CD14-positive monocyte (primary cell): ENCODE data around the gene FALEC. TPM values are rescaled to one million over a fixed set of nuclear protein-coding genes. Genes with fewer than 3 reads are reported as not detected.

Source experiments
- DNase-seq, 3 donors: peaks; one replicate each; pipeline ENCODE4 v3.0.0-alpha.2; 2011 to 2022
- H2AFZ ChIP-seq: 2 replicates; pipeline ENCODE4 v1.6.0; 2012; ENCODE audit warnings: mild to moderate bottlenecking, low read depth, low read length, inconsistent platforms; ENCODE audit not compliant: insufficient read depth, poor library complexity, severe bottlenecking
- H3K27ac ChIP-seq, 2 donors: 1 replicate in 1 of 2; 2 replicates in 1 of 2; pipeline ENCODE4 v1.5.1; 2012 to 2013; ENCODE audit warnings: low read length in 2 of 2, control low read depth in 1 of 2, inconsistent platforms in 1 of 2, low read depth in 1 of 2, mild to moderate bottlenecking in 1 of 2
- H3K27me3 ChIP-seq, 2 donors: one replicate each; pipeline versions ENCODE4 v1.6.0 to v1.6.1; 2011 to 2013; ENCODE audit warnings: low read length in 2 of 2; ENCODE audit not compliant: control insufficient read depth in 2 of 2, insufficient read depth in 2 of 2
- H3K36me3 ChIP-seq, 2 donors: replicated peaks in 1 of 2; 1 replicate in 1 of 2; 2 replicates in 1 of 2; pipeline versions ENCODE4 v1.5.1 to v1.6.1; 2012 to 2013; ENCODE audit warnings: low read length in 2 of 2, control low read depth in 1 of 2, inconsistent platforms in 1 of 2, mild to moderate bottlenecking in 1 of 2; ENCODE audit not compliant: insufficient read depth in 2 of 2, control insufficient read depth in 1 of 2
- H3K4me1 ChIP-seq, 2 donors: 1 replicate in 1 of 2; 2 replicates in 1 of 2; pipeline versions ENCODE4 v1.5.1 to v1.6.1; 2012 to 2013; ENCODE audit warnings: low read length in 2 of 2, control low read depth in 1 of 2, inconsistent platforms in 1 of 2, mild to moderate bottlenecking in 1 of 2, moderate library complexity in 1 of 2; ENCODE audit not compliant: insufficient read depth in 2 of 2, control insufficient read depth in 1 of 2
- H3K4me2 ChIP-seq: replicated peaks from 2 replicates; pipeline ENCODE3; 2012; ENCODE audit warnings: low read length, moderate library complexity, mild to moderate bottlenecking; ENCODE audit not compliant: poor library complexity, severe bottlenecking; ENCODE audit errors: extremely low read depth
- H3K4me3 ChIP-seq, 3 experiments: fragments of 200-600 bp in 1 of 3; sonication (generic) in 1 of 3; replicated peaks in 1 of 3; 1 replicate in 2 of 3; 2 replicates in 1 of 3; pipeline ENCODE4 v1.5.1; 2011 to 2013; ENCODE audit warnings: low read length in 3 of 3, mild to moderate bottlenecking in 3 of 3, control low read depth in 2 of 3, low read depth in 2 of 3, inconsistent platforms in 1 of 3, moderate library complexity in 1 of 3
- H3K79me2 ChIP-seq: 2 replicates; pipeline ENCODE4 v1.6.0; 2012; ENCODE audit warnings: mild to moderate bottlenecking, control low read depth, inconsistent platforms, low read length, moderate library complexity; ENCODE audit not compliant: insufficient read depth
- H3K9ac ChIP-seq: 2 replicates; pipeline ENCODE4 v1.6.0; 2017; ENCODE audit warnings: low read length, mild to moderate bottlenecking; ENCODE audit not compliant: insufficient read depth, poor library complexity, severe bottlenecking
- H3K9me3 ChIP-seq, 2 donors: replicated peaks in 1 of 2; 1 replicate in 1 of 2; 2 replicates in 1 of 2; pipeline versions ENCODE4 v1.5.1 to v1.6.1; 2012 to 2013; ENCODE audit warnings: low read length in 2 of 2, control low read depth in 1 of 2; ENCODE audit not compliant: control insufficient read depth in 1 of 2, insufficient read depth in 1 of 2
- H4K20me1 ChIP-seq: 2 replicates; pipeline ENCODE4 v1.6.0; 2012; ENCODE audit warnings: mild to moderate bottlenecking, low read length, control low read depth, moderate library complexity; ENCODE audit not compliant: insufficient read depth
- H3K27ac Mint-ChIP-seq, 7 donors: one replicate each; pipeline ENCODE4 v1.8.0; 2020; ENCODE audit warnings: mild to moderate bottlenecking in 7 of 7, mixed read lengths in 7 of 7, moderate library complexity in 6 of 7, inconsistent platforms in 2 of 7
- H3K27me3 Mint-ChIP-seq, 3 donors: one replicate each; pipeline ENCODE4 v1.8.0; 2021 to 2022; ENCODE audit warnings: low read depth in 3 of 3, mild to moderate bottlenecking in 3 of 3, mixed read lengths in 3 of 3, moderate library complexity in 3 of 3, inconsistent platforms in 1 of 3
- H3K36me3 Mint-ChIP-seq, 2 donors: one replicate each; pipeline ENCODE4 v1.8.0; 2020; ENCODE audit warnings: mixed read lengths in 2 of 2, inconsistent platforms in 1 of 2, mild to moderate bottlenecking in 1 of 2
- H3K4me1 Mint-ChIP-seq: one replicate; pipeline ENCODE4 v1.8.0; 2020; ENCODE audit warnings: mild to moderate bottlenecking, mixed read lengths
- H3K4me3 Mint-ChIP-seq, 2 donors: one replicate each; pipeline ENCODE4 v1.8.0; 2020; ENCODE audit warnings: mild to moderate bottlenecking in 2 of 2, mixed read lengths in 2 of 2, moderate library complexity in 1 of 2
- H3K9me3 Mint-ChIP-seq, 7 donors: one replicate each; pipeline ENCODE4 v1.8.0; 2020 to 2022; ENCODE audit warnings: mixed read lengths in 7 of 7, mild to moderate bottlenecking in 6 of 7, moderate library complexity in 6 of 7, inconsistent platforms in 2 of 7
- CTCF ChIP-seq: fragments of 200-600 bp; IDR thresholded peaks from one replicate; pipeline ENCODE4 v1.8.0; 2022; ENCODE audit warnings: antibody characterized with exemption, mild to moderate bottlenecking
- WGBS: methylation state at CpG from one replicate; pipeline ENCODE4 v1.1.5; 2013; ENCODE audit warnings: missing lambda C conversion rate; ENCODE audit not compliant: insufficient coverage; 5-methylcytosine and 5-hydroxymethylcytosine counted together
- intact Hi-C, 2 donors: fragments of 100-400 bp; cut with micrococcal nuclease; formaldehyde crosslinking; loops; one replicate each; pipeline versions ENCODE4 v1.15.0 to v1.15.1; 2023
- polyA plus RNA-seq, 3 donors: library from polyadenylated mRNA; depleted of rRNA in 1 of 3; unstranded in 2 of 3; stranded (reverse) in 1 of 3; fragments of 300-500 nt in 2 of 3; fragments of >200 nt in 1 of 3; fragmentation: Illumina TruSeq in 2 of 3; gene quantifications; 1 replicate in 2 of 3; 2 replicates in 1 of 3; pipeline ENCODE4 v1.2.3, GENCODE V29; 2012 to 2021

FALEC gene
- polyA plus RNA-seq, 3 donors, result not detected

GRCh38 chr1:150473659-150474058, 41.9 kb upstream of the FALEC start:
- H3K4me1 Mint-ChIP-seq, result no peaks in the 10 kb centered on the region
- Histone ChIP-seq H3K27ac (no peak overlapping the region), H3K27me3 (no peaks in the 10 kb centered on the region), H3K79me2 (no peaks in the 10 kb centered on the region), H4K20me1 (no peaks in the 10 kb centered on the region), H3K4me1 (no peaks in the 10 kb centered on the region), H3K9me3 (no peaks in the 10 kb centered on the region), H3K4me2 (no peak overlapping the region), H3K36me3 (peaks cover 38 to 52% of the 10 kb centered on the region in 2 donors), H3K9ac (no peak overlapping the region), H2AFZ (no peak overlapping the region), H3K4me3 (no peak overlapping the region)
- peaks cover 35 to 43% of the 10 kb centered on the region in 2 donors for H3K36me3 Mint-ChIP-seq
- no peak for DNase-seq
- no peak overlapping the region for H3K4me3 Mint-ChIP-seq
- no peak for TF ChIP-seq CTCF
- peaks cover 0 to 2% (median 1%) of the 10 kb centered on the region in 3 donors for H3K27me3 Mint-ChIP-seq
- no peak overlapping the region for H3K27ac Mint-ChIP-seq
- no peaks in the 10 kb centered on the region for H3K9me3 Mint-ChIP-seq
- 80% methylated on average over 1 of the region's 4 CpGs for WGBS
- intact Hi-C loops, result no loop called here

DNA sequence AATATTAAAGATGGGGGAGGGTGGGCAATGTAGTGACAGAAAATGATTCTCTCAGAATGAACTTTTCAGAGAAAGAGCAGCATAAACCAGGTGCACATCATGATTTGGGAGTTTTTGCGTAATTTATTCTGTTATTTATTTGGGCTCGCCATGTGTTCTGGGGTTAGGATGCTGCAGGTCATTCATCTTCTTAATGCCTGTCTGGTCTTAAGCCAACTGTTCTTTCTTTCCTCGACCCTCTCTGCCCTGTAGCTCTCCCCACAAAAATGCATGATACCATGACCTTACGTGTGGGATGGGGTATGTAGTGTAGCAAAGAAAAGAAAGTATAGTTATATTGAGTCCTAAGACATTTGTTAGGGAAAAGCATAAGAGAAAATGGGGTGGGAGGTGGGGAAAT, 40.7 kb upstream of the FALEC start:
- Histone ChIP-seq H3K27me3 (peaks cover 0 to 2% of the 10 kb centered on the region in 2 donors), H3K4me2 (no peak overlapping the region), H3K79me2 (no peaks in the 10 kb centered on the region), H3K27ac (no peak overlapping the region), H2AFZ (no peak overlapping the region), H3K36me3 (peaks cover 36 to 43% of the 10 kb centered on the region in 2 donors), H3K4me1 (no peaks in the 10 kb centered on the region), H4K20me1 (no peaks in the 10 kb centered on the region), H3K9ac (no peak overlapping the region), H3K9me3 (no peaks in the 10 kb centered on the region), H3K4me3 (no peak overlapping the region)
- H3K4me1 Mint-ChIP-seq, result no peaks in the 10 kb centered on the region
- H3K27me3 Mint-ChIP-seq, result peaks cover 0 to 2% (median 0%) of the 10 kb centered on the region in 3 donors
- peak overlapping the region in 1 of 7 donors; percentile 28 for H3K27ac Mint-ChIP-seq
- H3K36me3 Mint-ChIP-seq, result peaks cover 33 to 38% of the 10 kb centered on the region in 2 donors
- no peak overlapping the region for H3K4me3 Mint-ChIP-seq
- WGBS, result no CpG with 5 or more reads among the region's 4 CpGs
- DNase-seq, result no peak
- no peaks in the 10 kb centered on the region for H3K9me3 Mint-ChIP-seq
- TF ChIP-seq CTCF, result no peak
- intact Hi-C loops, result no loop called here
